ENCODE data around the gene FHIP1B. TPM values are rescaled to one million over a fixed set of nuclear protein-coding genes. Genes with fewer than 3 reads are reported as not detected.

Gene FHIP1B
- total and polyA plus RNA-seq, 2 of the 4 experiments (the other 2 are of a cell fraction) = 5.9 to 30.2 TPM

GRCh38 chr11:6217722-6218121 is 16.7 kb downstream of the FHIP1B start:
- Histone ChIP-seq H2BK20ac (ENCODE audit: low read depth, low read length) (no peak overlapping the region), H4K5ac (ENCODE audit: low read depth, low read length) (no peak overlapping the region), H4K8ac (ENCODE audit: low read depth in 2 of 2, low read length in 2 of 2) (no peak overlapping the region), H3K36me3 (ENCODE audit: control insufficient read depth, insufficient read depth, low read length) (peaks cover 39% of the 10 kb centered on the region), H3K23ac (ENCODE audit: low read depth, low read length) (no peak overlapping the region), H3K27ac (ENCODE audit: insufficient read depth, low read length) (no peak overlapping the region), H2AK5ac (ENCODE audit: low read depth, low read length) (no peak overlapping the region), H3K4me2 (ENCODE audit: low read depth, low read length) (no peak overlapping the region), H2BK5ac (ENCODE audit: low read depth, low read length, poor library complexity, severe bottlenecking) (no peak overlapping the region), H2BK120ac (ENCODE audit: low read depth, low read length) (no peak overlapping the region), H2AK9ac (replicated peaks; ENCODE audit: low read depth, low read length, poor library complexity) (no peak overlapping the region), H3K4ac (ENCODE audit: low read depth, low read length) (no peak overlapping the region), H3K9me3 (ENCODE audit: control insufficient read depth, insufficient read depth, low read length) (no peaks in the 10 kb centered on the region), H3K9me1 (ENCODE audit: insufficient read depth, low read length) (peaks cover 2% of the 10 kb centered on the region; the same call in 1 of the 2 replicates), H4K20me1 (ENCODE audit: insufficient read depth, low read length) (peaks cover 3% of the 10 kb centered on the region; the same call in 1 of the 2 replicates), H2BK15ac (ENCODE audit: low read depth, low read length) (no peak overlapping the region), H2AFZ (replicated peaks; ENCODE audit: low read length, poor library complexity) (no peak overlapping the region), H3K4me1 (ENCODE audit: control insufficient read depth, insufficient read depth, low read length) (peaks cover 5% of the 10 kb centered on the region), H4K91ac (ENCODE audit: insufficient read depth, low read depth, low read length) (no peak overlapping the region), H3K14ac (replicated peaks; ENCODE audit: low read depth, low read length) (no peak overlapping the region), H3K18ac (ENCODE audit: low read depth, low read length) (no peak overlapping the region), H3K79me1 (ENCODE audit: low read depth in 1 of 2, low read length in 2 of 2) (peaks cover 8 to 14% of the 10 kb centered on the region in 2 experiments; a peak in 3 of 4 replicates), H3K27me3 (ENCODE audit: control insufficient read depth, insufficient read depth, low read length) (no peaks in the 10 kb centered on the region), H3K56ac (ENCODE audit: extremely low read depth, insufficient read depth, low read length) (no peak overlapping the region), H3K9ac (ENCODE audit: low read depth, low read length) (no peak overlapping the region), H3K4me3 (ENCODE audit: insufficient read depth, low read depth, low read length) (no peak overlapping the region)
- ChIA-PET CTCF (no interaction called here), POLR2A (ENCODE audit: unreplicated experiment) (no interaction called here)
- no peak for ATAC-seq (ENCODE audit: low read depth)
- BruUV-seq (replicated peaks) = no TSS peak
- DNase-seq = no peak
- 94% methylated on average over 16 of the region's 19 CpGs; no CpG with 5 or more reads in 1 of the 2 experiments for WGBS, 2 experiments (ENCODE audit: extremely low coverage in 2 of 2, insufficient read length in 1 of 2)
- intact Hi-C loops (cut with micrococcal nuclease) (no loop called here), dilution Hi-C loops (cut with HindIII; ENCODE audit: low sequenced_read_pairs, unreplicated experiment) (no loop called here), in situ Hi-C loops (cut with MboI; ENCODE audit: low sequenced_read_pairs) (no loop called here)
- TF ChIP-seq, protein P1, sequence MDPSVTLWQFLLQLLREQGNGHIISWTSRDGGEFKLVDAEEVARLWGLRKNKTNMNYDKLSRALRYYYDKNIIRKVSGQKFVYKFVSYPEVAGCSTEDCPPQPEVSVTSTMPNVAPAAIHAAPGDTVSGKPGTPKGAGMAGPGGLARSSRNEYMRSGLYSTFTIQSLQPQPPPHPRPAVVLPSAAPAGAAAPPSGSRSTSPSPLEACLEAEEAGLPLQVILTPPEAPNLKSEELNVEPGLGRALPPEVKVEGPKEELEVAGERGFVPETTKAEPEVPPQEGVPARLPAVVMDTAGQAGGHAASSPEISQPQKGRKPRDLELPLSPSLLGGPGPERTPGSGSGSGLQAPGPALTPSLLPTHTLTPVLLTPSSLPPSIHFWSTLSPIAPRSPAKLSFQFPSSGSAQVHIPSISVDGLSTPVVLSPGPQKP (IDR thresholded peaks at IDR 0.05; ENCODE audit: borderline replicate concordance, low read depth, low read length) = no peak
- no peak for TF ChIP-seq USF2 (IDR thresholded peaks at IDR 0.05; ENCODE audit: low read depth, low read length)

Measured in IMR-90 (cell line).